ENCODE measurements around the gene SPPL3. TPM values are rescaled to one million over a fixed set of nuclear protein-coding genes. Genes with fewer than 3 reads are reported as not detected.

The SPPL3 gene
- total and polyA plus RNA-seq, 2 experiments from 2014 or later: 10.9 to 27.8 TPM

GRCh38 chr12:120816363-120816762, 87.8 kb downstream of the SPPL3 start:
- Histone ChIP-seq H3K4me2 (no peak overlapping the region), H3K9me2 (ENCODE audit: insufficient read depth) (no peaks in the 10 kb centered on the region), H2AFZ (no peak overlapping the region), H3K4me3 (no peak overlapping the region), H3F3A (replicated peaks; ENCODE audit: low read depth) (no peaks in the 10 kb centered on the region), H3K4me1 (ENCODE audit: insufficient read depth) (no peaks in the 10 kb centered on the region), H3K79me2 (replicated peaks; ENCODE audit: insufficient read depth) (peaks cover 45% of the 10 kb centered on the region), H3K27me3 (ENCODE audit: insufficient read depth) (no peaks in the 10 kb centered on the region), H3K36me3 (ENCODE audit: insufficient read depth) (no peaks in the 10 kb centered on the region), H4K20me1 (replicated peaks; ENCODE audit: insufficient read depth) (no peaks in the 10 kb centered on the region; the same call in 1 of the 2 replicates), H3K27ac (ENCODE audit: low read depth) (no peak overlapping the region)
- no peak for ATAC-seq
- Mint-ChIP-seq H3K27me3 (ENCODE audit: insufficient read depth, low read depth, poor library complexity) (no peaks in the 10 kb centered on the region), H3K36me3 (ENCODE audit: low read depth) (no peaks in the 10 kb centered on the region), H3K4me3 (no peak overlapping the region), H3K4me1 (peaks cover 11% of the 10 kb centered on the region; the same call in 2 of the 3 replicates), H3K9me3 (no peaks in the 10 kb centered on the region), H3K27ac (no peak overlapping the region)
- no peak for DNase-seq (ENCODE audit: low spot score)
- TF ChIP-seq EZH2phosphoT487 (IDR thresholded peaks at IDR 0.05; ENCODE audit: unreplicated experiment) (no peak), ETS1 (IDR thresholded peaks at IDR 0.05) (no peak)

- Histone ChIP-seq H3K79me2 (replicated peaks; ENCODE audit: insufficient read depth) (peaks cover 38% of the 10 kb centered on the region), H3K4me3 (no peak overlapping the region), H2AFZ (no peak overlapping the region), H3K27ac (ENCODE audit: low read depth) (no peak overlapping the region), H3K4me2 (no peak overlapping the region), H3K9me2 (ENCODE audit: insufficient read depth) (no peaks in the 10 kb centered on the region), H3K4me1 (ENCODE audit: insufficient read depth) (no peaks in the 10 kb centered on the region), H4K20me1 (replicated peaks; ENCODE audit: insufficient read depth) (no peaks in the 10 kb centered on the region; the same call in 1 of the 2 replicates), H3K36me3 (ENCODE audit: insufficient read depth) (no peaks in the 10 kb centered on the region), H3F3A (replicated peaks; ENCODE audit: low read depth) (no peaks in the 10 kb centered on the region), H3K27me3 (ENCODE audit: insufficient read depth) (no peaks in the 10 kb centered on the region)
- DNase-seq (ENCODE audit: low spot score): no peak
- Mint-ChIP-seq H3K36me3 (ENCODE audit: low read depth) (peaks cover 6% of the 10 kb centered on the region; the same call in 1 of the 3 replicates), H3K9me3 (no peaks in the 10 kb centered on the region), H3K4me1 (peaks cover 11% of the 10 kb centered on the region; the same call in 2 of the 3 replicates), H3K27ac (no peak overlapping the region), H3K4me3 (no peak overlapping the region), H3K27me3 (ENCODE audit: insufficient read depth, low read depth, poor library complexity) (no peaks in the 10 kb centered on the region)
- no peak for ATAC-seq
- TF ChIP-seq EZH2phosphoT487 (IDR thresholded peaks at IDR 0.05; ENCODE audit: unreplicated experiment) (no peak), EZH2 (IDR thresholded peaks at IDR 0.05; ENCODE audit: low read depth, unreplicated experiment) (no peak), CREB1 (CRISPR knock-in tag; IDR thresholded peaks at IDR 0.05; ENCODE audit: low read depth) (no peak), NANOG (IDR thresholded peaks at IDR 0.05; ENCODE audit: borderline replicate concordance) (no peak), CTCF (conservative IDR thresholded peaks at IDR 0.05; ENCODE audit: low read depth in 2 of 2) (no peak)
Measured at GRCh38 chr12:120814903-120815429, 89.2 kb downstream of the SPPL3 start.

Data from GM23338 (cell line).